Measurements from ENCODE around the gene CRLF2. TPM values are rescaled to one million over a fixed set of nuclear protein-coding genes. Genes with fewer than 3 reads are reported as not detected.

Gene CRLF2
- total and polyA plus RNA-seq, 2 donors (not counting 3 experiments of a cell fraction or from before 2014, with no cell fraction given) = not detected

GRCh38 chrX:1221296-1221845 lies 8.9 kb upstream of the CRLF2 start:
- Histone ChIP-seq H3K4me2 (ENCODE audit: insufficient read depth, low read length) (no peak overlapping the region), H2AFZ (ENCODE audit: low read depth, low read length) (no peak overlapping the region), H3K79me2 (ENCODE audit: control insufficient read depth, insufficient read depth, low read length) (no peaks in the 10 kb centered on the region), H3K4me1 (ENCODE audit: control insufficient read depth, extremely low read depth, insufficient read depth, low read length) (no peaks in the 10 kb centered on the region), H3K9me3 (replicated peaks; ENCODE audit: control insufficient read depth, insufficient read depth, low read length) (no peaks in the 10 kb centered on the region), H3K27ac (ENCODE audit: insufficient read depth, low read depth, low read length) (no peak overlapping the region), H3K27me3 (ENCODE audit: control insufficient read depth in 2 of 2, insufficient read depth in 2 of 2, low read length in 2 of 2) (no peaks in the 10 kb centered on the region), H3K9me1 (replicated peaks; ENCODE audit: control insufficient read depth, extremely low read depth, insufficient read depth, low read length) (no peaks in the 10 kb centered on the region), H3K4me3 (replicated peaks in 1 of 3; ENCODE audit: insufficient read depth in 1 of 3, low read depth in 1 of 3, low read length in 3 of 3) (no peak overlapping the region), H4K20me1 (replicated peaks; ENCODE audit: control insufficient read depth, extremely low read depth, insufficient read depth, low read length) (no peaks in the 10 kb centered on the region), H3K9ac (replicated peaks; ENCODE audit: extremely low read depth, insufficient read depth, low read length) (no peak overlapping the region), H3K36me3 (ENCODE audit: control insufficient read depth in 2 of 2, extremely low read depth in 1 of 2, insufficient read depth in 2 of 2, low read length in 2 of 2) (no peaks in the 10 kb centered on the region)
- no peak for FAIRE-seq
- no TSS peak for BruUV-seq (replicated peaks)
- no peak for TF ChIP-seq JUN (IDR thresholded peaks at IDR 0.05; ENCODE audit: borderline replicate concordance, insufficient read depth, insufficient read length, low read depth)
- TF ChIP-seq FOS (IDR thresholded peaks at IDR 0.05; ENCODE audit: borderline replicate concordance, insufficient read depth, low read length) = no peak
- no peak for TF ChIP-seq POLR2AphosphoS5 (IDR thresholded peaks at IDR 0.05; ENCODE audit: insufficient read depth, low read depth, low read length)
- TF ChIP-seq MYC (IDR thresholded peaks at IDR 0.05; ENCODE audit: low read depth, low read length) = no peak
- TF ChIP-seq POLR2A (IDR thresholded peaks at IDR 0.05; ENCODE audit: low read depth, low read length) = no peak
- no peak for TF ChIP-seq GATA2 (IDR thresholded peaks at IDR 0.05; ENCODE audit: insufficient read depth, insufficient read length, low read depth, low read length)
- TF ChIP-seq, protein P1, sequence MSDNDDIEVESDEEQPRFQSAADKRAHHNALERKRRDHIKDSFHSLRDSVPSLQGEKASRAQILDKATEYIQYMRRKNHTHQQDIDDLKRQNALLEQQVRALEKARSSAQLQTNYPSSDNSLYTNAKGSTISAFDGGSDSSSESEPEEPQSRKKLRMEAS (IDR thresholded peaks at IDR 0.05; ENCODE audit: insufficient read depth, insufficient read length) = no peak
- TF ChIP-seq, protein P2, sequence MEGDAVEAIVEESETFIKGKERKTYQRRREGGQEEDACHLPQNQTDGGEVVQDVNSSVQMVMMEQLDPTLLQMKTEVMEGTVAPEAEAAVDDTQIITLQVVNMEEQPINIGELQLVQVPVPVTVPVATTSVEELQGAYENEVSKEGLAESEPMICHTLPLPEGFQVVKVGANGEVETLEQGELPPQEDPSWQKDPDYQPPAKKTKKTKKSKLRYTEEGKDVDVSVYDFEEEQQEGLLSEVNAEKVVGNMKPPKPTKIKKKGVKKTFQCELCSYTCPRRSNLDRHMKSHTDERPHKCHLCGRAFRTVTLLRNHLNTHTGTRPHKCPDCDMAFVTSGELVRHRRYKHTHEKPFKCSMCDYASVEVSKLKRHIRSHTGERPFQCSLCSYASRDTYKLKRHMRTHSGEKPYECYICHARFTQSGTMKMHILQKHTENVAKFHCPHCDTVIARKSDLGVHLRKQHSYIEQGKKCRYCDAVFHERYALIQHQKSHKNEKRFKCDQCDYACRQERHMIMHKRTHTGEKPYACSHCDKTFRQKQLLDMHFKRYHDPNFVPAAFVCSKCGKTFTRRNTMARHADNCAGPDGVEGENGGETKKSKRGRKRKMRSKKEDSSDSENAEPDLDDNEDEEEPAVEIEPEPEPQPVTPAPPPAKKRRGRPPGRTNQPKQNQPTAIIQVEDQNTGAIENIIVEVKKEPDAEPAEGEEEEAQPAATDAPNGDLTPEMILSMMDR (IDR thresholded peaks at IDR 0.05; ENCODE audit: extremely low read depth in 1 of 2, insufficient read depth in 1 of 2, low read depth in 1 of 2, low read length in 2 of 2) = no peak
- TF ChIP-seq EZH2 (IDR thresholded peaks at IDR 0.05; ENCODE audit: borderline replicate concordance, low read depth, low read length, severe bottlenecking) = no peak
- DNase-seq (ENCODE audit: low read depth, low spot score) = no peak
- intact Hi-C loops (cut with micrococcal nuclease) = no loop called here
- ChIA-PET POLR2A (no interaction called here), CTCF (no interaction called here)
- dilution Hi-C loops (cut with MboI; ENCODE audit: extremely low pct_ligation_motif_present, low sequenced_read_pairs) = no loop called here
